ENCODE measurements around the gene CLCN2.

The CLCN2 gene

GRCh38 chr3:184354121-184354728 lies 7.2 kb downstream of the CLCN2 start:
- no peaks in the 10 kb centered on the region for H3K9me3 ChIP-seq (ENCODE audit: low read length)
- peaks cover 3% of the 10 kb centered on the region for H3K4me1 ChIP-seq (ENCODE audit: insufficient read depth, low read length, severe bottlenecking)
- H3K27me3 ChIP-seq (ENCODE audit: insufficient read depth, low read length) = peaks cover 5% of the 10 kb centered on the region; the same call in 1 of the 2 replicates
- H4K20me1 ChIP-seq (ENCODE audit: insufficient read depth, low read length) = no peaks in the 10 kb centered on the region
- no peak overlapping the region; the same call in 1 of the 2 replicates for H3K4me2 ChIP-seq (ENCODE audit: low read length)
- H3K36me3 ChIP-seq (ENCODE audit: insufficient read depth, low read length) = no peaks in the 10 kb centered on the region
- TF ChIP-seq CTCF (IDR thresholded peaks at IDR 0.05; ENCODE audit: low read length) = peak; percentile 94
- no peak for TF ChIP-seq EZH2 (IDR thresholded peaks at IDR 0.05; ENCODE audit: borderline replicate concordance, low read length)
- H3K4me3 ChIP-seq (ENCODE audit: low read depth, low read length, poor library complexity, severe bottlenecking) = no peak overlapping the region
- no peak overlapping the region for H2AFZ ChIP-seq (ENCODE audit: low read length)
- H3K9ac ChIP-seq (ENCODE audit: low read length) = no peak overlapping the region
- H3F3A ChIP-seq (ENCODE audit: insufficient read depth, low read length) = no peaks in the 10 kb centered on the region
- H3K27ac ChIP-seq (ENCODE audit: low read depth, low read length, poor library complexity, severe bottlenecking) = no peak overlapping the region
- H3K9me2 ChIP-seq (ENCODE audit: low read depth, low read length) = no peaks in the 10 kb centered on the region
- no peaks in the 10 kb centered on the region for H3K79me2 ChIP-seq (ENCODE audit: insufficient read depth, low read length)

GRCh38 chr3:184353546-184353941 lies 7.9 kb downstream of the CLCN2 start:
- Histone ChIP-seq H3K9me3 (ENCODE audit: low read length) (no peaks in the 10 kb centered on the region), H3F3A (ENCODE audit: insufficient read depth, low read length) (no peaks in the 10 kb centered on the region), H3K27me3 (ENCODE audit: insufficient read depth, low read length) (0 out of 2 replicates have a peak, but pooled peaks cover 5% of the 10 kb centered on the region), H4K20me1 (ENCODE audit: insufficient read depth, low read length) (no peaks in the 10 kb centered on the region), H3K79me2 (ENCODE audit: insufficient read depth, low read length) (no peaks in the 10 kb centered on the region), H3K4me1 (ENCODE audit: insufficient read depth, low read length, severe bottlenecking) (peaks cover 3% of the 10 kb centered on the region), H2AFZ (ENCODE audit: low read length) (no peak overlapping the region), H3K9me2 (ENCODE audit: low read depth, low read length) (no peaks in the 10 kb centered on the region), H3K27ac (ENCODE audit: low read depth, low read length, poor library complexity, severe bottlenecking) (no peak overlapping the region), H3K36me3 (ENCODE audit: insufficient read depth, low read length) (no peaks in the 10 kb centered on the region), H3K4me2 (ENCODE audit: low read length) (no peak overlapping the region), H3K4me3 (ENCODE audit: low read depth, low read length, poor library complexity, severe bottlenecking) (no peak overlapping the region), H3K9ac (ENCODE audit: low read length) (no peak overlapping the region)
- TF ChIP-seq CTCF (IDR thresholded peaks at IDR 0.05; ENCODE audit: low read length) (no peak), EZH2 (IDR thresholded peaks at IDR 0.05; ENCODE audit: borderline replicate concordance, low read length) (no peak)

GRCh38 chr3:184352897-184353545 lies 8.4 kb downstream of the CLCN2 start:
- H3K9ac ChIP-seq (ENCODE audit: low read length) = no peak overlapping the region
- no peaks in the 10 kb centered on the region for H4K20me1 ChIP-seq (ENCODE audit: insufficient read depth, low read length)
- no peaks in the 10 kb centered on the region for H3F3A ChIP-seq (ENCODE audit: insufficient read depth, low read length)
- H3K4me1 ChIP-seq (ENCODE audit: insufficient read depth, low read length, severe bottlenecking) = peaks cover 3% of the 10 kb centered on the region
- no peaks in the 10 kb centered on the region for H3K9me3 ChIP-seq (ENCODE audit: low read length)
- no peak overlapping the region for H3K27ac ChIP-seq (ENCODE audit: low read depth, low read length, poor library complexity, severe bottlenecking)
- H3K4me3 ChIP-seq (ENCODE audit: low read depth, low read length, poor library complexity, severe bottlenecking) = no peak overlapping the region
- H2AFZ ChIP-seq (ENCODE audit: low read length) = no peak overlapping the region
- H3K36me3 ChIP-seq (ENCODE audit: insufficient read depth, low read length) = no peaks in the 10 kb centered on the region
- no peak for TF ChIP-seq CTCF (IDR thresholded peaks at IDR 0.05; ENCODE audit: low read length)
- TF ChIP-seq EZH2 (IDR thresholded peaks at IDR 0.05; ENCODE audit: borderline replicate concordance, low read length) = no peak
- H3K79me2 ChIP-seq (ENCODE audit: insufficient read depth, low read length) = no peaks in the 10 kb centered on the region
- H3K9me2 ChIP-seq (ENCODE audit: low read depth, low read length) = no peaks in the 10 kb centered on the region
- 0 out of 2 replicates have a peak, but pooled peaks cover 3% of the 10 kb centered on the region for H3K27me3 ChIP-seq (ENCODE audit: insufficient read depth, low read length)
- H3K4me2 ChIP-seq (ENCODE audit: low read length) = no peak overlapping the region

Measured in OCI-LY1 (cell line).